BLaER1 (cell line): Measurements from ENCODE around the gene PRLR.
"Not testable (repeated sequence)": the region's sequence is repeated elsewhere in the genome, so short reads cannot be mapped to it uniquely, and the experiment has no call there.

Source experiments
- H3K27ac ChIP-seq: shearing (Covaris generic); formaldehyde crosslinking; 2 replicates; pipeline ENCODE4 v1.8.1; 2022
- H3K27me3 ChIP-seq: shearing (Covaris generic); formaldehyde crosslinking; 2 replicates; pipeline ENCODE4 v1.8.1; 2022
- H3K36me3 ChIP-seq: shearing (Covaris generic); formaldehyde crosslinking; 2 replicates; pipeline ENCODE4 v1.8.1; 2022
- H3K4me1 ChIP-seq: shearing (Covaris generic); formaldehyde crosslinking; 2 replicates; pipeline ENCODE4 v1.8.1; 2022
- H3K4me2 ChIP-seq: shearing (Covaris generic); formaldehyde crosslinking; 2 replicates; pipeline ENCODE4 v1.8.1; 2022
- H3K4me3 ChIP-seq: shearing (Covaris generic); formaldehyde crosslinking; 2 replicates; pipeline ENCODE4 v1.8.1; 2022
- H3K9ac ChIP-seq: shearing (Covaris generic); formaldehyde crosslinking; 2 replicates; pipeline ENCODE4 v1.8.1; 2022
- H3K9me3 ChIP-seq: shearing (Covaris generic); formaldehyde crosslinking; 2 replicates; pipeline ENCODE4 v1.8.1; 2022
- H4K20me1 ChIP-seq: shearing (Covaris generic); formaldehyde crosslinking; 2 replicates; pipeline ENCODE4 v1.8.1; 2022
- Cebpa-rat ChIP-seq: shearing (Covaris generic); IDR thresholded peaks from 2 replicates; pipeline ENCODE4 v1.8.1; 2022

Gene PRLR

GRCh38 chr5:35117967-35118366, 112.3 kb downstream of the PRLR start:
- no peak for TF ChIP-seq Cebpa-rat
- Histone ChIP-seq H3K9me3 (no peaks in the 10 kb centered on the region), H4K20me1 (no peaks in the 10 kb centered on the region), H3K27me3 (no peaks in the 10 kb centered on the region), H3K36me3 (no peaks in the 10 kb centered on the region), H3K4me2 (no peak overlapping the region), H3K4me3 (no peak overlapping the region), H3K27ac (no peak overlapping the region), H3K4me1 (no peaks in the 10 kb centered on the region), H3K9ac (no peak overlapping the region)

GRCh38 chr5:35115920-35116319, 114.4 kb downstream of the PRLR start:
- H3K9ac ChIP-seq: no peak overlapping the region
- no peak overlapping the region for H3K27ac ChIP-seq
- no peaks in the 10 kb centered on the region for H3K4me1 ChIP-seq
- no peak overlapping the region for H3K4me2 ChIP-seq
- H3K9me3 ChIP-seq: no peaks in the 10 kb centered on the region
- no peak overlapping the region for H3K4me3 ChIP-seq
- H4K20me1 ChIP-seq: no peaks in the 10 kb centered on the region
- no peaks in the 10 kb centered on the region for H3K27me3 ChIP-seq
- TF ChIP-seq Cebpa-rat: no peak
- no peaks in the 10 kb centered on the region for H3K36me3 ChIP-seq

- H3K36me3 ChIP-seq: no peaks in the 10 kb centered on the region
- H3K27me3 ChIP-seq: no peaks in the 10 kb centered on the region
- H3K9me3 ChIP-seq: no peaks in the 10 kb centered on the region
- H3K27ac ChIP-seq: no peak overlapping the region
- H3K9ac ChIP-seq: no peak overlapping the region
- no peak overlapping the region for H3K4me2 ChIP-seq
- H3K4me1 ChIP-seq: no peaks in the 10 kb centered on the region
- no peak for TF ChIP-seq Cebpa-rat
- H4K20me1 ChIP-seq: no peaks in the 10 kb centered on the region
- no peak overlapping the region for H3K4me3 ChIP-seq
Observed at GRCh38 chr5:35114698-35115097, 115.6 kb downstream of the PRLR start.

- Histone ChIP-seq H3K27me3 (no peaks in the 10 kb centered on the region), H3K36me3 (no peaks in the 10 kb centered on the region), H3K4me3 (no peak overlapping the region), H3K27ac (no peak overlapping the region), H4K20me1 (no peaks in the 10 kb centered on the region), H3K4me2 (no peak overlapping the region), H3K9me3 (peaks cover 5% of the 10 kb centered on the region; the same call in 1 of the 2 replicates), H3K9ac (no peak overlapping the region), H3K4me1 (no peaks in the 10 kb centered on the region)
- no peak for TF ChIP-seq Cebpa-rat
Observed at GRCh38 chr5:35112300-35112699, 118.0 kb downstream of the PRLR start.

GRCh38 chr5:35104550-35104949, 125.7 kb downstream of the PRLR start:
- H3K4me3 ChIP-seq, H3K9ac ChIP-seq, H4K20me1 ChIP-seq, H3K9me3 ChIP-seq, H3K4me1 ChIP-seq, H3K27me3 ChIP-seq, H3K27ac ChIP-seq, H3K4me2 ChIP-seq, H3K36me3 ChIP-seq: not testable (repeated sequence)

- H3K27me3 ChIP-seq: no peaks in the 10 kb centered on the region
- H4K20me1 ChIP-seq: no peaks in the 10 kb centered on the region
- H3K4me3 ChIP-seq: no peak overlapping the region
- no peak for TF ChIP-seq Cebpa-rat
- H3K4me2 ChIP-seq: no peak overlapping the region
- peaks cover 4% of the 10 kb centered on the region; the same call in 1 of the 2 replicates for H3K9me3 ChIP-seq
- H3K4me1 ChIP-seq: no peaks in the 10 kb centered on the region
- H3K36me3 ChIP-seq: no peaks in the 10 kb centered on the region
- H3K9ac ChIP-seq: no peak overlapping the region
- H3K27ac ChIP-seq: no peak overlapping the region
Observed at GRCh38 chr5:35103637-35104299, 126.5 kb downstream of the PRLR start.

GRCh38 chr5:35101720-35102119, 128.6 kb downstream of the PRLR start:
- not testable (repeated sequence) for H3K9me3 ChIP-seq, H3K27me3 ChIP-seq, H3K36me3 ChIP-seq, H3K4me1 ChIP-seq, H4K20me1 ChIP-seq, H3K4me2 ChIP-seq, H3K4me3 ChIP-seq, H3K27ac ChIP-seq, H3K9ac ChIP-seq

- no peak overlapping the region for H3K9ac ChIP-seq
- H3K27me3 ChIP-seq: no peaks in the 10 kb centered on the region
- no peak overlapping the region for H3K27ac ChIP-seq
- H3K4me2 ChIP-seq: no peak overlapping the region
- no peaks in the 10 kb centered on the region for H3K36me3 ChIP-seq
- no peaks in the 10 kb centered on the region for H3K4me1 ChIP-seq
- no peak overlapping the region for H3K4me3 ChIP-seq
- TF ChIP-seq Cebpa-rat: no peak
- H4K20me1 ChIP-seq: no peaks in the 10 kb centered on the region
- no peaks in the 10 kb centered on the region for H3K9me3 ChIP-seq
Observed at GRCh38 chr5:35101016-35101415, 129.3 kb downstream of the PRLR start.

- H3K4me2 ChIP-seq: no peak overlapping the region
- no peak overlapping the region for H3K4me3 ChIP-seq
- no peaks in the 10 kb centered on the region for H3K4me1 ChIP-seq
- no peak for TF ChIP-seq Cebpa-rat
- no peaks in the 10 kb centered on the region for H4K20me1 ChIP-seq
- H3K9me3 ChIP-seq: no peaks in the 10 kb centered on the region
- no peaks in the 10 kb centered on the region for H3K27me3 ChIP-seq
- no peak overlapping the region for H3K27ac ChIP-seq
- H3K36me3 ChIP-seq: no peaks in the 10 kb centered on the region
- no peak overlapping the region for H3K9ac ChIP-seq
Observed at GRCh38 chr5:35098214-35098613, 132.1 kb downstream of the PRLR start.

GRCh38 chr5:35096932-35097331, 133.4 kb downstream of the PRLR start:
- Histone ChIP-seq H3K27ac (no peak overlapping the region), H3K9me3 (no peaks in the 10 kb centered on the region), H3K9ac (no peak overlapping the region), H3K4me1 (peaks cover 7% of the 10 kb centered on the region; the same call in 1 of the 2 replicates), H3K36me3 (no peaks in the 10 kb centered on the region), H3K4me2 (no peak overlapping the region), H4K20me1 (no peaks in the 10 kb centered on the region), H3K27me3 (no peaks in the 10 kb centered on the region), H3K4me3 (no peak overlapping the region)
- TF ChIP-seq Cebpa-rat: no peak

GRCh38 chr5:35096216-35096615, 134.1 kb downstream of the PRLR start:
- Histone ChIP-seq H3K27me3 (no peaks in the 10 kb centered on the region), H3K9ac (no peak overlapping the region)
- TF ChIP-seq Cebpa-rat: no peak

More at GRCh38 chr5:35096216-35096615, 134.1 kb downstream of the PRLR start:
- Histone ChIP-seq H3K4me1 (peaks cover 7% of the 10 kb centered on the region; the same call in 1 of the 2 replicates), H3K4me3 (no peak overlapping the region), H3K9me3 (no peaks in the 10 kb centered on the region), H4K20me1 (no peaks in the 10 kb centered on the region), H3K36me3 (no peaks in the 10 kb centered on the region), H3K27ac (no peak overlapping the region), H3K4me2 (no peak overlapping the region)
